Activated naive CD4-positive, alpha-beta T cell treated with Interleukin-2 at 50 U/mL for 16 hours (primary cell): Measurements from ENCODE around the gene BCL6B.
"Not testable (repeated sequence)": the region's sequence is repeated elsewhere in the genome, so short reads cannot be mapped to it uniquely, and the experiment has no call there.

Source experiments
- DNase-seq: peaks from one replicate; pipeline ENCODE4 v3.0.0-alpha.2; 2020

Gene BCL6B

DNA sequence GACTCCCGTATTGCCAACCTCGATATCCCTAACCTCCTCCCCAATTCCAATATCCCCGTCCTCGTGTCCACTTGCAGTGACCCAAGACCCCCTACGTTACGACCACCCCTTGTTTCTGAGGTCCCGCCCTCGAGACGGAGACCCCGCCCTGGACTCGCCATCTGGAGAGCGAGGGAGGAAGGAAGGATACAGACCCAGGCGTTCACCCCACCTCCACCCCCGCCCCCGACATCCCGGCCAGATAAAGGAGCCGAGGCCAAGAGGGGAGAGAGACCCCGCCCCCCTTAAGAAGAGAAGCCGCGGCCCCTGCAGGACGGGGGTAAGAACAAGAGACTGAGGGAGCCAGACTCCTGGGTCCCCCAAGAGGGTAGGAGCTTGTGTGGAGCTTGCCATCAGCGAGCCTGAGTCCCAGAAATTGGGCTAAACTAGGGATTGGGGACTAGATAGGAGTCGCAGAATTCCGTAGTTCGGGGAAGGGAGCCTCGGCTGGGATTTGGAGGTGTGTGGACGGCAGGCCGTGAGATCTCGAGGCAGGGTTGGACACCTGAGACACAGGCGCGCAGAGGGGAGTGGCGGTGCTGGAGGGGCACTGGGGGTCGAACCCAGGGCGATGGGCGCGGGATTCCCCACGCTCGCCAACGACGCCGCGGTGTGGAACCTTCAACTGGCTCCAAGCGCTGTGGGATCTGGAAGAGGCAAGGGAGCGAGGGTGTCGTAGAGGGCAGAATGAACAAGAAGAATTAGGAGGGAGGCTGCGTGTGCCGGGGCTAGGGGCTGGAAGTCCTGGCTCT, at the start of gene BCL6B:
BCL6B (plus strand) TSS at position 270 of the 791 bp plus-strand sequence. CDS start 622 bp downstream, outside the sequence.
- DNase-seq: peak; percentile 7

DNA sequence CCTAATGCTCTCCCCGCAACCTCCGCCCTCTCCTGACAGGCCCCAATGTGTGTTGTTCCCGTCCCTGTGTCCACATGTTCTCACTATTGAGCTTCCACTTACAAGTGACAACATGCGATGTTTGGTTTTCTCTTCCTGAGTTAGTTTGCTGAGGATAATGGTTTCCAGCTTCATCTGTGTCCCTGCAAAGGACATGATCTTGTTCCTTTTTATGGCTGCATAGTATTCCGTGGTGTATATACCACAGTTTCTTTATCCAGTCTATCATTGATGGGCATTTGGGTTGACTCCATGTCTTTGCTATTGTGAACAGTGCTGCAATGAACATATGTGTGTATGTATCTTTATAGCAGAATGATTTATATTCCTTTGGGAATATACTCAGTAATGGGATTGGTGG, 43.4 kb upstream of the BCL6B start:
- DNase-seq: not testable (repeated sequence)

DNA sequence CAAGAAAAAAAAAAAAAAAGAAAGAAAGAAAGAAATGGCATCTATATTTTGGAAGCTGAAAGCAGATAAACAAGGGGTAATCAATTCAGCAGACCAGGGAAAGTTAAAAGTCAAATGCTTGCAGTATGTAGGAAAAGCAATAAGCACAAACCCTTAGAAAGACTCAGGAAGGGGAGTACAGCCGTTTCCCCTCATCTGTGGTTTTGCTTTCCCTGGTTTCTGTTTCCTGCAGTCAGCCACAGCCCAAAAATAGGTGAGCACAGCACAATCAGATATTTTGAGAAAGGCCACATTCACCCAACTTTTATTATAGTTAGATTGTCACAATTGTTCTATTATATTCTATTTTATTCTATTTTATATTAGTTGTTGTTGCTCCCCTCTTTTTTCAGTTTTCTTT, 41.4 kb upstream of the BCL6B start:
- DNase-seq: no peak

GRCh38 chr17:6985266-6985665, 37.6 kb upstream of the BCL6B start:
- no peak for DNase-seq

DNA sequence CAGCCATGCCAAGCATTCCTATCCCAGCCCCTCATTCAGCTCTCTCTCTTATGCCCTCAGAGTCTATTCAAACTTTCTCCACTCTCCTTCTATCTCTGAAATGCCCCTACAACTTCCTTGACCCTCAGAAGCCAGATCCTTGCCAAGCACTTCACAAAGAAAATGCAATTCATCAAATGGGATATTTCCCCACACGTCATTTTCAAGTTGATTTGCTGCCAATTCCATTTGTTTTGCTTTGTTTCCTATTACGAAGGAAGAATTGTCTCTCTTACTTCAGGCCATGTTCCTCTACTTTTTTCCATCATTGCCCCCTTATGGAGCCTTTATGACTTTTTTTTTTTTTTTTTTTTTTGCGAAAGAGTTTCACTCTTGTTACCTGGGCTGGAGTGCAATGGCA, 36.2 kb upstream of the BCL6B start:
- DNase-seq: no peak

DNA sequence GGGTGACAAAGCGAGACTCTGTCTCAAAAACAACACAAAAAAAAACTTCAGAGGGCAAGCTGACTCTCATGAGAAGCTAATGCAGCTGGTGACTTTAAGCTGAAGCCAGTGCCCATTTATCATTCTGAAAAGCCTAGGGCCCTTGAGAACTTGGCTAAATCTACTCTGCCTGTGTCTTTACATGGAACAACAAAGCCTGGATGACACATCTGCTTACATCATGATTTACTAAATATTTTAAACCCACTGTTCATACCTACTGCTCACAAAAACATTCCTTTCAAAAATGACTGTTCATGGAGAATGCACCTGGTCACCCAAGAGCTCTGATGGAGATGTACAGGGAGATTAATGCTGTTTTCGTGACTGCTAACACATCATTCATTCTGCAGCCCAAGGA, 33.1 kb upstream of the BCL6B start:
- DNase-seq: no peak

DNA sequence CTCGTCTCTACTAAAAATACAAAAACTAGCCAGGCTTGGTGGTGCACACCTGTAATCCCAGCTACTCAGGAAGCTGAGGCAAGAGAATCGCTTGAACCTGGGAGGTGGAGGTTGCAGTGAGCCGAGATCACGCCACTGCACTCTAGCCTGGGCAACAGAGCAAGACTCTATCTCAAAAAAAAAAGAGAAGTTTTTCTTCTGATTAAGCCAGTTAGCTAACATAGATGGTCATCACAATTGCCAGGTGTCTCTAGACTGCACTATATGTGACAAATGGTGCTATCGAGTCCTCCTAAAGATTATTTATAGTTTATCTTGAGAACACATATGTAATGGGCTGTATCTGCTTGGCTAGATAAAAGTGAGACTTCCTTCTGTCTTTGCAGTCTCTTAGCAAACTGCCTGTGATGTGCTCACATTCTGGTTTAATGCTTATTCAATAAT, 29.2 kb upstream of the BCL6B start:
- DNase-seq: not testable (repeated sequence)

GRCh38 chr17:6994118-6994598, 28.7 kb upstream of the BCL6B start:
- no peak for DNase-seq

DNA sequence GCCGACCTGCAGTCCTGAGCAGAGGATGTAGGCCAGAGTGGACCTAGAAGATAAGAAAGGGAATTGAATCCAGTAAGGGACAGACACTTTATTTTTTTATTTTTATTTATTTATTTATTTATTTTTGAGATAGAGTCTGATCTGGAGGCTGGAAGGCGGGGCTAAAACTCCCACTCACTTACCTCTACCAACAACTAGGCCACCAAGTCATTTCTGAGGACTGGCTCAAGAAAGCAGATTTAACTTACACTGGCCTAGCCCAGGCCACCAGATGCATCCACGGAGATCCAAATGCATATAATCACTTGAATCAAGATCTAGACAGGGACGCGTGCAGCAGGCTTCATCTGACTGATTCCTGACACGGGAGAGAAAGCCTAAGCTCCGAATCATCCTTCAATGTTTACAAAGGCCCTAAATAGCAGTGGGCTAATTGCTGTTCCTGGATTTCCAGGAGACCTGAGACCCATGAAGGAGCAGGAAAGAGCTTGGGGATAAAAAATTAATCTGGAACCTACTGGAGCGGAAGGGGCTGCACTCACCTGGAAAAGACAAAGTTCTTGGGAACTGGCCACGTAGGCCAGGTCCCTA, 28.1 kb upstream of the BCL6B start:
- no peak for DNase-seq

DNA sequence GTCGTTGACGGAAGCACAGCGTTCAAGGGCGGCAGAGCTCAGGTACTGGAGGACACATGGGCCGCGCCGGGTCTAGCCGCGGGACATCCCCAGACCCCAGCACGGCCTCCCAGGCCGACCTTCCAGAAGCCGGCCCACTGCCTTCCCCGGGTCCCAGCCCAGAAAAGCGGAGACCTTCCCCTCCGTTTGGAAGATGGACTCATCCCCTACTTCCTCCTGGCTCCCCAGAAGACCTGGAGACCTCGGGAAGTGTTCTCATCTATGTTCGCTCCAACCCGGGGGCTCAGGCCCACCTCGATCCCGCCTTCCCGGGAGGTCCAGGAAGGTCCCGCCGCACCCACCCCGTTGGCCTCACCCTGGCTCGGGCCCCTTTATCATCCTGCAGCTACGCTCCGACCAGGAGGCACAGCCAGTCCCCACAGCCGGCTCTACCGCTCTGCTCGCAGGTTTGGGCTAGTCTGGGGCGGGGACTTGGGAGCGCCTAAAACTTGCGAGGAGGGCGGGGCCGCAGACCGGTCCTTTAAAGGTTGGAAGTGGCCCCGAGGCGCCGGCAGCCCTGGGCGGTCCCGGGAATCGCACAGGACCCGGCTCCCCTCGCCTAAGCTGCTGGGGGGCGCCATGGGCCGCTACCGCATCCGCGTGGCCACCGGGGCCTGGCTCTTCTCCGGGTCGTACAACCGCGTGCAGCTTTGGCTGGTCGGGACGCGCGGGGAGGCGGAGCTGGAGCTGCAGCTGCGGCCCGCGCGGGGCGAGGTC, 27.2 kb upstream of the BCL6B start, which contains the start of gene ALOX12:
ALOX12 (plus strand) TSS at position 550 of the 756 bp plus-strand sequence; CDS start at position 619, 69 bp downstream.
- no peak for DNase-seq

- DNase-seq: no peak
Observed at GRCh38 chr17:6996256-6997011, 26.4 kb upstream of the BCL6B start.

- no peak for DNase-seq
Observed at GRCh38 chr17:6997171-6997570, 25.7 kb upstream of the BCL6B start.

- DNase-seq: no peak
Observed at GRCh38 chr17:6998855-6999508, 23.9 kb upstream of the BCL6B start.

DNA sequence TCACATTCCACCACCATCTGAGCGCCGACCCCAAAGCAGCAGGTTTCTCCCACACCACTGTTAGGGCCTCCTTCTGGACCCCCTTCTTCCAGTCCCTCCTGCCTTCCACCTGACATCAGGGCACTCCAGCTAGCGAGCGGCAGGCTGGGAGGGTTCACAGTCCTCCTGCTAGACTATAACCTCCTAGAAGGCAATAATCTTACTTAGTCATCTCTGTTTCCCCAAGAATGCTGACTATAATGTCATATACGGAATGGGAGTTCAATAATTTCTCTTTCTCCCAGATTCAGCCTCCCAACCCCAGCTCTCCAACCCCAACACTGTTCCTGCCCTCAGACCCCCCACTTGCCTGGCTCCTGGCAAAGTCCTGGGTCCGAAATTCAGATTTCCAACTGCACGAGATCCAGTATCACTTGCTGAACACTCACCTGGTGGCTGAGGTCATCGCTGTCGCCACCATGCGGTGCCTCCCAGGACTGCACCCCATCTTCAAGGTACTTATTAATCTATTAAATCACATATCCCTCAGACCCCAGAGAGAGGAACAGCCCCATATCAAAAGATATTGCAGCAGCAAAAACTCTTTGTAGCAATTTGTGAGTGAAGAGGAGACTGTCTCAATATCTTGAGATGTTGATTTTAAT, 21.4 kb upstream of the BCL6B start:
- peak; percentile 61 for DNase-seq

- no peak for DNase-seq
Observed at GRCh38 chr17:7002288-7003047, 20.4 kb upstream of the BCL6B start.

DNA sequence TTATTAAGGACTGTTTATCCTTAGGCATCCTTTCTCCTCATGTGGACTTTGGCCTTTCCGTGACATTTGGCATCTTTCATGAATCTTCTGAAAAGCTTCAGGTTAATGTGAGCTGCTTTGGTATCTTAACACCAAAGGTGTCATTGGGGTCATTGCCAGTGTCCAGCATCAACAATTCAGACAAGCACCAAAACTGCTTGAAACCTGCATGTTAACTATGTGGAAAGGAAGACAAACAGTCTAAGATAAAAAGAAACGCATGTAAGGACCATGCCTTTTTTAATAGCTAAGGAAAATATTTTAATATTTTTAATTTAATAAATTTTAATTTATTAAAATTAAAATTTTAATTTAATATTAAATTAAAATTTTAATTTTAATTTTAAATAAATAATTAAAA, 19.1 kb upstream of the BCL6B start:
- no peak for DNase-seq

GRCh38 chr17:7004398-7005253, 18.2 kb upstream of the BCL6B start:
- DNase-seq: peak; percentile 7

GRCh38 chr17:7005716-7006115, 17.1 kb upstream of the BCL6B start:
- DNase-seq: no peak

DNA sequence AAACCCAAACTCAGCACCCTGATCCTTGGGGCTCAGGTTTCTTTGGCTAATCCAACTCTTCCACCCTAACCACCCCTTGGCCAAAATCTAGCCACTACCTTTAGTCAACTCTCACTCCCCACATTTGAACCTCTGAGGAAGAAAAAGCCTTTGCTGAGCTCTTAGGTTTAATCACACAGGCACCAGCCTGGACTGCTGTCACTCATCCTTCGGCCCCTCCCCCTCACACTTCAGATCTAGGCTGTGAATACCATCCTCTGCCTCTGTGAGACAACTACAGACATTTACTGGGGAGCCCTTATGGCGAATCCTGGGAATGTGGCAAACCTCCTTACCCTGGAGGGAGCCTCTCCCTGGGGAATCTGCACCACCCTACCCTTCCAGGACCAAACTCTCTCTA, 15.7 kb upstream of the BCL6B start:
- DNase-seq: no peak

DNA sequence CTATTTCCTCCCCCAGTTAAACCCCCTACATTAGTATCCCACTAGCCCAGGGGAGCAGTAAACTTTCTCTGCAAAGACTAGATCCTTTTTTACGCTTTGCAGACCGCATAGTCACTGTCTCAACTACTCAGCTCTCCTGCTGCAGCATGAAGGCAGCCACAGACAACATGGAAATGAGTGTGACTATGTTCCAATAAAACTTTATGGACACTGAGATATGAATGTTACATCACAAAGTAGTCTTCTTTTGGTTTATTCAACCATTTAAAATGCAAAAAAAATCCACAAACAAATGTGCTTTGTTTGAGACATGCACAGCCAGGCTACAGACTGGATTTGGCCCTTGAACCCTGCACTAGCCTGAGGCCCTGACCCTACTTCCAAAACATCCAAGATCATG, 12.3 kb upstream of the BCL6B start:
- DNase-seq: no peak
